Left ventricle myocardium superior (tissue), 1 donor: ENCODE results near the gene CFB. TPM values are rescaled to one million over a fixed set of nuclear protein-coding genes. Genes with fewer than 3 reads are reported as not detected.
"Not testable (repeated sequence)": the region's sequence is repeated elsewhere in the genome, so short reads cannot be mapped to it uniquely, and the experiment has no call there.

ENCODE experiments used
- ATAC-seq: fragments of 200-7000 bp; cut with Tn5 transposase; one replicate; pipeline ENCODE4 v1.9.1; 2020; ENCODE audit warnings: mild to moderate bottlenecking, moderate library complexity
- DNase-seq: peaks from one replicate; pipeline ENCODE4 v3.0.0-alpha.2; 2020
- intact Hi-C: fragments of 100-400 bp; cut with micrococcal nuclease; formaldehyde crosslinking; loops from one replicate; pipeline ENCODE4 v1.11.0; 2022
- microRNA-seq: library from miRNA; unstranded; fragments of <30 nt; microRNA quantifications from one replicate; pipeline ENCODE4 v1.2.0, GENCODE V29; 2020; ENCODE audit warnings: borderline number of aligned reads
- total RNA-seq: library from RNA; stranded (reverse); fragmentation: NEBNext Ultra II Directional; extraction: Animal tissue kit (Norgen Biotek cat#: 25700); gene quantifications from one replicate; pipeline ENCODE4 v1.2.1, GENCODE V29; 2021
- donor health status: DM: no; HTN: yes; CAD: no; lungs with severe emphysema.

The CFB gene
- total RNA-seq, 1 donor from 2014 or later = 39.6 TPM

DNA sequence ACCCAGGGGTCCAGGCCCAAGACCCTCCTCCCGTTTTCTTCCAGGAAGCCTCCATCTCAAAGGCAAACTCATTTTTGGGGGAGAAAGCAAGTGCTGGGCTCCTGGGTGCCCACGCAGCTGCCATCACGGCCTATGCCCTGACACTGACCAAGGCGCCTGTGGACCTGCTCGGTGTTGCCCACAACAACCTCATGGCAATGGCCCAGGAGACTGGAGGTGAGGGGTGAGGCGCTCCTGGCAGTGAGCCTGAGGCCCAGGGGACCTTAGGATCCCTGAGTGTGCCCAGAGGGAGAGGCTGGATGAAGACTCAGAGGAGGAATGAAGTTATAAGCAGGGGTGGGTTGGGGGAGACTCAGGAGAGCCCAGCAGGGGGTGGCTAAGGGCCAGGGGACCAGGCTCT lies 50.5 kb downstream of the CFB start:
- ATAC-seq, intact Hi-C loops, DNase-seq: not testable (repeated sequence)

Small RNAs within 50 kb of the gene (microRNA-seq; reads per million reads assigned to microRNA genes)
- gene MIR1236 = not detected

Other genes with a start within 250 kb of the CFB start
- 29.0 TPM for gene ABHD16A, start 242.8 kb upstream of the CFB start, total RNA-seq
- not detected for gene LY6G6F, start 239.2 kb upstream of the CFB start, total RNA-seq
- not detected for gene LY6G6D, start 230.7 kb upstream of the CFB start, total RNA-seq
- not detected for gene LY6G6C, start 224.3 kb upstream of the CFB start, total RNA-seq
- 0.52 TPM for gene MPIG6B, start 222.7 kb upstream of the CFB start, total RNA-seq
- 27.6 TPM for gene DDAH2, start 216.8 kb upstream of the CFB start, total RNA-seq
- gene CLIC1, start 209.6 kb upstream of the CFB start, total RNA-seq = 77.4 TPM
- gene MSH5, start 206.1 kb upstream of the CFB start, total RNA-seq = 1.3 TPM
- gene SAPCD1, start 183.4 kb upstream of the CFB start, total RNA-seq = 0.47 TPM
- 12.8 TPM for gene VWA7, start 168.8 kb upstream of the CFB start, total RNA-seq
- gene VARS1, start 150.3 kb upstream of the CFB start, total RNA-seq = 22.5 TPM
- 20.1 TPM for gene LSM2, start 139.1 kb upstream of the CFB start, total RNA-seq
- 2.0 TPM for gene HSPA1L, start 130.8 kb upstream of the CFB start, total RNA-seq
- 341 TPM for gene HSPA1A, start 130.6 kb upstream of the CFB start, total RNA-seq
- gene HSPA1B, start 118.4 kb upstream of the CFB start, total RNA-seq = 233 TPM
- 24.9 TPM for gene NEU1, start 83.3 kb upstream of the CFB start, total RNA-seq
- not detected for gene SLC44A4, start 67.1 kb upstream of the CFB start, total RNA-seq
- 17.1 TPM for gene EHMT2, start 48.4 kb upstream of the CFB start, total RNA-seq
- 3.3 TPM for gene ZBTB12, start 44.0 kb upstream of the CFB start, total RNA-seq
- gene C2, start 18.4 kb upstream of the CFB start, total RNA-seq = 5.8 TPM
- gene NELFE, start 12.9 kb downstream of the CFB start, total RNA-seq = 42.0 TPM
- 31.5 TPM for gene SKIC2, start 13.1 kb downstream of the CFB start, total RNA-seq
- gene DXO, start 26.0 kb downstream of the CFB start, total RNA-seq = 11.5 TPM
- gene C4A, start 36.0 kb downstream of the CFB start, total RNA-seq = 96.3 TPM
- gene C4B, start 68.7 kb downstream of the CFB start, total RNA-seq = 84.0 TPM
- gene CYP21A2, start 92.3 kb downstream of the CFB start, total RNA-seq = 0.52 TPM
- 64.1 TPM for gene TNXB, start 163.2 kb downstream of the CFB start, total RNA-seq
- 26.8 TPM for gene ATF6B, start 182.2 kb downstream of the CFB start, total RNA-seq
- 2.6 TPM for gene FKBPL, start 184.2 kb downstream of the CFB start, total RNA-seq
- gene PRRT1, start 205.8 kb downstream of the CFB start, total RNA-seq = 0.27 TPM
- gene PPT2, start 208.0 kb downstream of the CFB start, total RNA-seq = 22.6 TPM
- 7.7 TPM for gene EGFL8, start 218.5 kb downstream of the CFB start, total RNA-seq
- 49.7 TPM for gene AGPAT1, start 230.0 kb downstream of the CFB start, total RNA-seq
- 94.1 TPM for gene RNF5, start 232.3 kb downstream of the CFB start, total RNA-seq
- gene AGER, start 238.2 kb downstream of the CFB start, total RNA-seq = 3.0 TPM
- 46.5 TPM for gene PBX2, start 244.1 kb downstream of the CFB start, total RNA-seq
- gene GPSM3, start 246.5 kb downstream of the CFB start, total RNA-seq = 5.9 TPM